IgD-negative memory B cell (primary cell): Measurements from ENCODE around the gene HARBI1. TPM values are rescaled to one million over a fixed set of nuclear protein-coding genes. Genes with fewer than 3 reads are reported as not detected.

Experiments
- H3K27ac Mint-ChIP-seq, 3 donors: one replicate each; pipeline ENCODE4 v1.8.0; 2020 to 2022; ENCODE audit warnings: mild to moderate bottlenecking in 3 of 3, mixed read lengths in 3 of 3, moderate library complexity in 1 of 3
- H3K27me3 Mint-ChIP-seq: one replicate; pipeline ENCODE4 v1.8.0; 2021; ENCODE audit warnings: mixed read lengths
- H3K36me3 Mint-ChIP-seq: one replicate; pipeline ENCODE4 v1.8.0; 2020; ENCODE audit warnings: mild to moderate bottlenecking, mixed read lengths
- H3K4me1 Mint-ChIP-seq, 3 donors: one replicate each; pipeline ENCODE4 v1.8.0; 2020 to 2022; ENCODE audit warnings: mixed read lengths in 3 of 3, mild to moderate bottlenecking in 1 of 3
- H3K4me3 Mint-ChIP-seq, 4 donors: one replicate each; pipeline ENCODE4 v1.8.0; 2020 to 2022; ENCODE audit warnings: mild to moderate bottlenecking in 4 of 4, mixed read lengths in 4 of 4, moderate library complexity in 3 of 4
- H3K9me3 Mint-ChIP-seq, 3 donors: one replicate each; pipeline ENCODE4 v1.8.0; 2020 to 2021; ENCODE audit warnings: mixed read lengths in 3 of 3, mild to moderate bottlenecking in 1 of 3
- polyA plus RNA-seq: library from polyadenylated mRNA; unstranded; fragments of 300-500 nt; fragmentation: Illumina TruSeq; gene quantifications from one replicate; pipeline ENCODE4 v1.2.3, GENCODE V29; 2021

The HARBI1 gene
- polyA plus RNA-seq, 1 donor from 2014 or later: 6.9 TPM

DNA sequence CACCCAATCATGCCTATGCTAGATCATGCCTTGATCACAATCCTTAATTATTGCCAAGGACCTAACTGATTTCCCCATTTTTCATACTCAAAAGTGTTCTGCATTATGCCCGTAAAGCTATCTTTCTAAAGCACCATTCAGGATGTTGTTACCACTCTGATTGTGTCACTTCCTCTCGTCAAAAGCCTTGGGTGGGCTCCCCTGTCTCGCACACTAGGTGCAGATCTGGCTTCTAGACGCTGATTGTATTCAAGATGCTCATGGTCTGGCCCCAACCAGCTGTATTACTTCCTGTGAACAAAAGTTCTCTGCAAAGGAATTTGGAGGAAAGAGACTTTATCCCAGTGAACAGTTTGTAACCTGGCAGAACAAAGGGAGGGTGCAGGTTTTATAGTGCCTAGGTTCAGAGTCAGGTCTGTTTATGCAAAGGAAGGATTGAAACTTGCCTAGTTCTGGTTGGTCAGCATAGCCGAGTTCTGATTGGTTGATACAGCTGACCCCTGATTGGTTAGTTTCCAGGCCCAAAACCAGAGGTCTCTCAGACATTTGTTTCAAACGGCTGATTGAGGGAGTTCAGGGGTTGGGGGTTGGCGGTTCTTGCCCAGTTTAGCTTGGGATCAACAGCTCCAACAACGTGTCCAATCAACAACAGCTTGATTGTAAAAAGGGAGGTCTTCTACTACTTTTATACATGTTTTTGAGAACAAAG is 25.8 kb upstream of the HARBI1 start:
- H3K27me3 Mint-ChIP-seq: no peaks in the 10 kb centered on the region
- H3K9me3 Mint-ChIP-seq: peaks cover 0 to 2% (median 0%) of the 10 kb centered on the region in 3 donors
- no peak overlapping the region for H3K27ac Mint-ChIP-seq
- H3K4me3 Mint-ChIP-seq: no peak overlapping the region
- H3K4me1 Mint-ChIP-seq: peaks cover 0 to 5% (median 5%) of the 10 kb centered on the region in 3 donors
- peaks cover 23% of the 10 kb centered on the region for H3K36me3 Mint-ChIP-seq

DNA sequence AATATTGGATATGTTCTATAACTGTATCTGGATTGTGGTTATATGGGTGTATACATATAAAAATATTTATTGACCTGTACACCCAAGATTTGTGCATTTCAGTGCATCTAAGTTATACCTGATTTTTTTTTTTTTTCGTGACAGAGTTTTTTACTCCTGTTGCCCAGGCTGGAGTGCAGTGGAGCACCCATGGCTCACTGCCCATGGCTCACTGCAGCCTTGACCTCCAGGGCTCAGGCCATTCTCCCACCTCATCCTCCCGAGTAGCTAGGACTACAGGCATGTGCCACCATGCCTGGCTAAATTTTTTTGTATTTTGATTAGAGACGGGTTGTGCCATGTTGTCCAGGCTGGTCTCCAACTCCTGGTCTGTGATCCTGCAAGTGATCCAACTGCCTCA is 24.6 kb upstream of the HARBI1 start:
- Mint-ChIP-seq H3K9me3 (peaks cover 0 to 2% (median 0%) of the 10 kb centered on the region in 3 donors), H3K27ac (peak overlapping the region in 1 of 3 donors; percentile 93), H3K36me3 (peaks cover 23% of the 10 kb centered on the region), H3K4me3 (no peak overlapping the region), H3K4me1 (peaks cover 0 to 5% (median 5%) of the 10 kb centered on the region in 3 donors), H3K27me3 (no peaks in the 10 kb centered on the region)

DNA sequence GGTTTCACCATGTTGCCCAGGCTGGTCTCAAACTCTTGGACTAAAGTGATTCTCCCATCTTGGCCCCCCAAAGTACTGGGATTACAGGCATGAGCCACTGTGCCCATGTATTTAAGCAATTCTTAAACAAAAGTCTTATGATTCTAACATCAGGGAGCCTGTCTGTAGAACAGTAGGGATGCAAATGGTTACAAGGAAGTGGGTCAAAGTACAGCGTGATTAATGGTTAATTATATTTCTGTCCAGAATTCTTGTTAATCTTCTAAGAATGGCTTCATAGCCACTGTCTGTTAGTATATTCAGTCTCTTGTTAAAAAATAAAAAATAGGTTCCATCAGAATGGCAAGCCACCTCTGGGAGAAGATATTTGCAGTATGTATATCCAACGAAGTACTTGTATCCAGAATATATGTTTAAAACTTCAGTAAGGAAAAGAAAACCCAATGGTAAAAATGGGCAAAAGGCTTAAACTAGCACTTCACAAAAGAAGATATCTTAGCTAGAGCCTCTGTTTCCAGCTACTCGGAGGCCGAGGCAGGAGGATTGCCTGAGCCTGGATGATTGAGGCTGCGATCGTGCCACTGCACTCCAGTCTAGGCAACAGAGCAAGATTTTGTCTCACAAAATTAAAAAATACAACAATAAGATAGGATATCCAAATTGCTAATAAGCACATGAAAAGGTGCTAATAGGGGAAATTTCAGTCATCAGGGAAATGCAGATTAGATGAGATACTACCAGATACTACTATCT is 23.2 kb upstream of the HARBI1 start:
- H3K9me3 Mint-ChIP-seq: peaks cover 0 to 2% (median 0%) of the 10 kb centered on the region in 3 donors
- no peak overlapping the region for H3K27ac Mint-ChIP-seq
- no peaks in the 10 kb centered on the region for H3K27me3 Mint-ChIP-seq
- H3K4me3 Mint-ChIP-seq: no peak overlapping the region
- H3K36me3 Mint-ChIP-seq: peaks cover 19% of the 10 kb centered on the region
- H3K4me1 Mint-ChIP-seq: peaks cover 0 to 5% (median 5%) of the 10 kb centered on the region in 3 donors

DNA sequence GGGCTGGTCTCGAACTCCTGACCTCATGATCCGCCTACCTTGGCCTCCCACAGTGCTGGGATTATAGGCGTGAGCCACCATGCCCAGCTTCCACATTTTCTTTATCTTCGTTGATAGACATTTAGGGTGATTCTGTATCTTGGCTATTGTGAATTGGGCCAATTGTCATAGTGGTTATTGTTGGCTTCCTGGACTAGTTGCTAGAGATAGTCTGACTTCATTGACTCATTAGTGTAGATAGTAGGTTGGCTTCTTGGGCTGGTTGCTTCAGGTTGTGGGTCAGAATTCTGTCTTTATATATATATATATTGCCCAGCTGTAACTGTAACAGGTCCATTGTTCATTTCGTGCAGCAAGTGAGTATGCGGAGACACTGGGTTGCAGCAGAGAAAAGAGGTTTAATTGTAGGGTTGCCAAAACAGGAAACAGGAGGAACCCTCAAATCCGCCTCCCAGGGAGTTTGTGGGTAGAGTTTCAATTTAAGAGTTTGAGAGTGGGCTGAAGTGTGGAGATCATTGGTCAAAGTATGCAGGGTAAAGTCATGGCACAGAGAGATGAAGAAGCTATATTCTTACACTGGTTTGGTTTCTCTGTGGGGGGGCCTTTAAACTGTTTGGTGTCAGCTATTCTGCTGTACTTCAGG is 22.3 kb upstream of the HARBI1 start:
- peaks cover 0 to 5% (median 5%) of the 10 kb centered on the region in 3 donors for H3K4me1 Mint-ChIP-seq
- no peak overlapping the region for H3K27ac Mint-ChIP-seq
- H3K36me3 Mint-ChIP-seq: peaks cover 18% of the 10 kb centered on the region
- no peak overlapping the region for H3K4me3 Mint-ChIP-seq
- H3K27me3 Mint-ChIP-seq: no peaks in the 10 kb centered on the region
- H3K9me3 Mint-ChIP-seq: peaks cover 0 to 2% (median 0%) of the 10 kb centered on the region in 3 donors

DNA sequence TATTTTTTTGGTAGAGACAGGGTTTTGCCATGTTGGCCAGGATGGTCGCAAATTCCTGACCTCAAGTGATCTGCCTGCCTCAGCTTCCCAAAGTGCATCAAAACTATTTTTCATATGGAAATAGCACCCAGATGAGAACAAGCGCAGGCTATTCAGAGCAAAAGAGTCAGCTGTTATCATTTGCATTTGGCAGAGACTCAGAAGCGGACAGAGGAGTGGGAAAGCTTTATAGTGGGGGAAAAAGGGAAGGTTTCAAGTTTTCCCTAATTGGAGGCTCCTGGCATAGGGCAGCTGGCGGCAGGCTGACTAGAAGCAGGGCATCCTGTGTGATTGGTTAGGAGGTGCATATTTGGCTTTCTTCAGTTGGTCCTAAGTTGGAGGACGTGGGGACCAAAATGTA is 20.5 kb upstream of the HARBI1 start:
- Mint-ChIP-seq H3K27me3 (no peaks in the 10 kb centered on the region), H3K4me1 (peaks cover 0 to 5% (median 3%) of the 10 kb centered on the region in 3 donors), H3K27ac (no peak overlapping the region), H3K9me3 (peaks cover 0 to 2% (median 0%) of the 10 kb centered on the region in 3 donors), H3K36me3 (peaks cover 13% of the 10 kb centered on the region), H3K4me3 (no peak overlapping the region)

DNA sequence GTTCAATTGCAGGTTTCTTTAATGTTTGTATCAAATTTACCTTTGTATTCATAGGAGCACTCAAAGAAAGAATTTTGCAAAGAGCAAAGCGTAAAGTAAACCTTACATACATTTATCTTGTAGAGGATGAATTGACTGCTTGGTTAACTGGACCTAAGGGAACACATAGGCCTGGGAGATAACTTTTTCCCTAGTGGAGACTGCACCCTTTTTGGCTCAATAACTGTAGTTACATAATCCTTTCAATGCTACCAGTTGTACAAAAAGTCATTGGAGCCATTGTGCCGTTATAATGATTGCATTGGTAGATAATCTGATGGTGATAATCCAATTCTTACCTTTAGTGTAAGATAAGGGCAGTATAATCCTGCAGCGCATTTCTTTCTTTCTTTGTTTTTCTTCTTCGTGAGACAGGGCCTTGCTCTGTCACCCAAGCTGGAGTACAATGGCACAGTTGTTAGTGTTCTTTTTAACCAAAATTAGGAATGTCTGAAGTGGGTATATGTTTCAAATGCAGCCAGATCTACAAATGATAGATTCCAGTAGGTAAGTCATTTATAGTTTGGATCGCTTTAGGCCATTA is 18.6 kb upstream of the HARBI1 start:
- Mint-ChIP-seq H3K27ac (peak overlapping the region in 1 of 3 donors; percentile 31), H3K27me3 (no peaks in the 10 kb centered on the region), H3K4me1 (peaks cover 0 to 6% (median 4%) of the 10 kb centered on the region in 3 donors), H3K36me3 (peaks cover 9% of the 10 kb centered on the region), H3K4me3 (no peak overlapping the region), H3K9me3 (peaks cover 0 to 2% (median 0%) of the 10 kb centered on the region in 3 donors)

DNA sequence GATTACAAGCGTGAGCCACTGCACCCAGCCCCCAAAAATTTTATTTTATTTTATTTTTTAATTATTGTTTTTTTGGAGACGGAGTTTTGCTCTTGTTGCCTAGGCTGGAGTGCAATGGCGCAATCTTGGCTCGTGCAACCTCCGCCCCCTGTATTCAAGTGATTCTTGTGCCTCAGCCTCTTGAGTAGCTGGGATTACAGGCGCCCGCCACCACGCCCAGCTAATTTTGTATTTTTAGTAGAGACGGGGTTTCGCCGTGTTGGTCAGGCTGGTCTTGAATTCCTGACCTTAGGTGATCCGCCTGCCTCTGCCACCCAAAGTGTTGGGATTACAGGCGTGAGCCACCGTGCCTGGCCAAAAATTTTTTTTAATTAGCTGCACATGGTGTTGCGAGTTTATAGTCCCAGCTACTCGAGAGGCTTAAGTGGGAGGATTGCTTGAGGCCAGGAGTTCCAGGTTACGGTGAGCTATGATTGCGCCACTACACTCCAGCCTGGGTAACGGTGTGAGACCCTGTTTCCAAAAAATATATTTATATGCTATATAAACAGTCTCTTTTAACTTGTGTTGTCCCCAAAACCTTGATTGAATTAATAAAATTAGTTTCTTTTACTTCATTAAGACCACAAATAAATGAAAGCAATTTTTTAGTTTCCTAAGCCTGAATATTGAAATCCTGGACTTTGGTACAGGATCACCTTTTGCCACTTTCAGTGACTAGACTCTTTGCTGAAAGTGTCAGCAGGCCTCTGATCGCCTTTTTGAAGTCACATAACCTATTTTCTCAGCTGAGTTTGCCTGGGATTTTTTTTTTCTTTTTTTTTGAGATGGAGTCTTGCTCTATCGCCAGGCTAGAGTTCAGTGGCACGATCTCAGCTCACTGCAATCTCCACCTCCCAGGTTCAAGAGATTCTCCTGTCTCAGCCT is 16.5 kb upstream of the HARBI1 start:
- Mint-ChIP-seq H3K27me3 (no peaks in the 10 kb centered on the region), H3K4me3 (no peak overlapping the region), H3K4me1 (peaks cover 0 to 5% (median 4%) of the 10 kb centered on the region in 3 donors), H3K27ac (no peak overlapping the region), H3K9me3 (no peaks in the 10 kb centered on the region), H3K36me3 (peaks cover 4% of the 10 kb centered on the region)

DNA sequence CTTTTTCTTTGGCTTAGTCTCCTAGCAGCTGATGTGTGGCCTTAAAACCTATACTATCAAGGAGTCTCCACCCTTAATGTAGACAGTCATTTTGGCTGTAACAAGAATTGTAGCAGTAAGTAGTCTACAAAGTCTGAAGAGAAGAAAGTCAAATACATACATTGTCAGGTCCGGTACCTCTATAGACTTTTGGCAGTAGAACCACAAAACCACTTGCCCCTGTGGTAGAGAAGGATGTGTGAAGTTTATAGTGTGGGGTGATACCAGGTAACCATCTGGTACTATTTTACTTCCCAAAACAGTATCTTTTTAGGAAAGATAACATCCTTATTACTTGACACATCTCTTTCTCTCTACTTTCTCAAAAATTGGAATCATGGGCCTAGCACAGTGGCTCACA is 15.5 kb upstream of the HARBI1 start:
- no peak overlapping the region for H3K4me3 Mint-ChIP-seq
- H3K36me3 Mint-ChIP-seq: peaks cover 2% of the 10 kb centered on the region
- H3K27me3 Mint-ChIP-seq: no peaks in the 10 kb centered on the region
- no peaks in the 10 kb centered on the region for H3K9me3 Mint-ChIP-seq
- H3K4me1 Mint-ChIP-seq: peaks cover 0 to 4% (median 3%) of the 10 kb centered on the region in 3 donors
- no peak overlapping the region for H3K27ac Mint-ChIP-seq

DNA sequence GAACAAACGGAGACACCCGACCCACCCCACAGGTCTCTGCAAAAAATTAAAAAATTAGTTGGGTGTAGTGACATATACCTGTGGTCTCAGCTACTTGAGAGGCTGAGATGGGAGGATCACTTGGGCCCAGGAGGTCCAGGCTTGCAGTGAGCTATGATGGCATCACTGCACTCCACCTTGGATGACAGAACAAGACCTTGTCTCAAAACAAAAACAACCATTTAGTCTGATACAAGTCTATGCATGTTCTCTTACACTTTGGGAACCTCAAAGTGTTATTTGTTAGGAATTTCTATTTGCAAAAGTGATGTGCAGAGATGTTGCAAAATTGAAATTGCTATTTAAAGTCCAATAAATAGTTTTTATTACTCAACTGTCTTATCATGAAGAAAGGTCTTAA is 14.6 kb upstream of the HARBI1 start:
- no peaks in the 10 kb centered on the region for H3K9me3 Mint-ChIP-seq
- H3K27ac Mint-ChIP-seq: no peak overlapping the region
- H3K27me3 Mint-ChIP-seq: no peaks in the 10 kb centered on the region
- H3K36me3 Mint-ChIP-seq: peaks cover 2% of the 10 kb centered on the region
- peaks cover 0 to 4% (median 3%) of the 10 kb centered on the region in 3 donors for H3K4me1 Mint-ChIP-seq
- no peak overlapping the region for H3K4me3 Mint-ChIP-seq

DNA sequence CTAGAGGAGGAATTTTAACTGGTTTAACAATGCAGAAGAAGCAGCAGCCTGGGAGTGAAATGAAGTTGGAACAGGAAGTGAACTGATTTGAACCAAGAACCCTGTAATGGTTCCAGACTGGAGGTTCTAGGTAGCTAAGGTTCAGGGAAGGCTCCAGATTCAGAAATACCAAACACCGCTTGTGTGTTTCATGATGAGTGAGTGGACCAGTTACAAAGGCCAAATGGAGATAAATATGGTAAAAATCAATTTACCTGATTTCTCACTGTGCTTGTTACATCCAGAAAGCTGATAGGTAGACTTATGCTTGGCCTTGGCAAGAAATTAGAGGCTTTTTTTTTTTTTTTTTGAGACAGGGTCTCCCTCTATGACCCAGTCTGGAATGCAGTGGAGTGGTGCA is 13.2 kb upstream of the HARBI1 start:
- Mint-ChIP-seq H3K36me3 (peaks cover 2% of the 10 kb centered on the region), H3K9me3 (no peaks in the 10 kb centered on the region), H3K4me3 (no peak overlapping the region), H3K27ac (no peak overlapping the region), H3K27me3 (no peaks in the 10 kb centered on the region), H3K4me1 (peaks cover 0 to 4% (median 3%) of the 10 kb centered on the region in 3 donors)

DNA sequence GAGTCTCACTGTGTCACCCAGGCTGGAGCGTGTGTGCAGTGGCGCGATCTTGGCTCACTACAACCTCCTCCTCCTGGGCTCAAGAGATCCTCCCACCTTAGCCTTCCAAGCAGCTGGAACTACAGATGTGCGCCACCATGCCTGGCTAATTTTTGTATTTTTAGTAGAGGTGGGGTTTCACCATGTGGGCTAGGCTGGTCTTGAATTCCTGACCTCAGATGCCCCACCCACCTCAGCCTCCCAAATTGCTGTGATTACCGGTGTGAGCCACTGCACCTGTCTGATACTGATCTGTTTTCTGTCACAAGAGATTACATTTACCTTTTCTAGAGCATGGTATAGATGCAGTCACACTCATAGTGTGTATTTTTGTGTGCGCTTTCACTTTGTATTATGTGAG is 11.9 kb upstream of the HARBI1 start:
- peaks cover 0 to 6% (median 5%) of the 10 kb centered on the region in 3 donors for H3K4me1 Mint-ChIP-seq
- H3K36me3 Mint-ChIP-seq: peaks cover 2% of the 10 kb centered on the region
- no peaks in the 10 kb centered on the region for H3K9me3 Mint-ChIP-seq
- H3K27ac Mint-ChIP-seq: no peak overlapping the region
- no peak overlapping the region for H3K4me3 Mint-ChIP-seq
- H3K27me3 Mint-ChIP-seq: no peaks in the 10 kb centered on the region

DNA sequence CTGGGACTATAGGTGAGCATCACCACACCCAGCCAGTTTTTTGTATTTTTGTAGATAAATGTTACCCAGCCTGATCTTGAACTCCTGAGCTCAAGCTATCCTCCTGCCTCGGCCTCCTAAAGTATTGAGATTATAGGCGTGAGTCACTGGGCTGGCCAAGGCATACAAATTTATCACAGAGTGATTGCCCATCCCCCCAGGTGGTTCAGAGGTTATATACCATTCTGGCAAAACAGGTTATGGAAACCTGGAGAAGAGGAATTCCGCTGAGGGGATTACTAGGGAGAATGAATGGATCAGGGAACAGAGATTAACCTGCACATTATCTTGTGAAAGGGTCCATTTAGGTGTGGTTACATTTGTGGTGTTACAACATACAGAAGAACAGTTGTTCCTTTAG is 8.4 kb upstream of the HARBI1 start:
- Mint-ChIP-seq H3K4me1 (peaks cover 5 to 15% (median 12%) of the 10 kb centered on the region in 3 donors), H3K36me3 (peaks cover 3% of the 10 kb centered on the region), H3K9me3 (no peaks in the 10 kb centered on the region), H3K4me3 (peak overlapping the region in 1 of 4 donors; percentile 33), H3K27ac (no peak overlapping the region), H3K27me3 (no peaks in the 10 kb centered on the region)

DNA sequence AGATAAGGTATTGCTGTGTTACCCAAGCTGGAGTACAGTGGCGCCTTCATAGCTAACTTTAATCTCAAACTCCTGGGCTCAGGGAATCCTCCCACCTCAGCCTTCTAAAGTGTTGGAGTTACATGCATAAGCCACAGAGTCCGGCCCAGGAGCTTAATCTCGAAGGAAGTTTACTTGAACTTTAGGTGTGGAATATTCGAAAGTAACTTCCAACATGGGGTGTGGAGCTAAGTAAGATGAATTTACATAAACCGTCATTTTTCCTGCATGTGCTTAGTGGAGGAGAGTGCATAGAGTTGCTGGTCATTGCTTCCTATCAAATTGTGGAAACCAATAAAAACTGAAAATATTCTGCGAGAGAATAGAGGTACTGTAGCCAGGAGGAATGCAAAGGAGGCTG is 1.8 kb upstream of the HARBI1 start:
- H3K36me3 Mint-ChIP-seq: peaks cover 3% of the 10 kb centered on the region
- H3K27me3 Mint-ChIP-seq: no peaks in the 10 kb centered on the region
- H3K27ac Mint-ChIP-seq: peak overlapping the region in 1 of 3 donors; percentile 100
- no peaks in the 10 kb centered on the region for H3K9me3 Mint-ChIP-seq
- H3K4me1 Mint-ChIP-seq: peaks cover 16 to 38% (median 25%) of the 10 kb centered on the region in 3 donors
- H3K4me3 Mint-ChIP-seq: peak overlapping the region in 2 of 4 donors; percentile 96 to 99

DNA sequence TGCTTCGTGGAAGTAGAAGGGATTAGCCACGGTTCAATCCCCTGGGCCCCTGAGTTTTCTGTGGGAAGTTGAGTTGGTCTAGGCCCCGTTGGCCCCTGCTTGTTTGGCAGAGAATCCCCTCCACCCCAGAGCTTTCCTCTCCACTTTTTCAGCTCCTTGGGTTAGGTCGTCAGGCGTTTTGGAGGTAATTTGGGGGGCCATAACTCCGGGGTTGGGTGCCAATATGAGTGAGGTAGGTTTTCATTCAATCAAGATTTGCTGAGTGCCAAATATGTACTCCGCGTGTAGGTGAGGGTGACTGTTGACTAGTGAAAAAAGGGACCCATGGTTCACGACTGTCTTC is 916 bp upstream of the HARBI1 start:
- Mint-ChIP-seq H3K36me3 (peaks cover 3% of the 10 kb centered on the region), H3K4me1 (peaks cover 16 to 38% (median 25%) of the 10 kb centered on the region in 3 donors), H3K27ac (peak overlapping the region; percentile 99 to 100 (median 100)), H3K9me3 (no peaks in the 10 kb centered on the region), H3K27me3 (no peaks in the 10 kb centered on the region), H3K4me3 (peak overlapping the region; percentile 96 to 99 (median 98))
